ENCODE data around the gene ACOX3. TPM values are rescaled to one million over a fixed set of nuclear protein-coding genes. Genes with fewer than 3 reads are reported as not detected.

Gene ACOX3
- total and polyA plus RNA-seq, 10 of the 15 experiments (the other 5 are each of a cell fraction or from before 2014, with no cell fraction given): 2.0 to 24.5 (median 14.0) TPM

DNA sequence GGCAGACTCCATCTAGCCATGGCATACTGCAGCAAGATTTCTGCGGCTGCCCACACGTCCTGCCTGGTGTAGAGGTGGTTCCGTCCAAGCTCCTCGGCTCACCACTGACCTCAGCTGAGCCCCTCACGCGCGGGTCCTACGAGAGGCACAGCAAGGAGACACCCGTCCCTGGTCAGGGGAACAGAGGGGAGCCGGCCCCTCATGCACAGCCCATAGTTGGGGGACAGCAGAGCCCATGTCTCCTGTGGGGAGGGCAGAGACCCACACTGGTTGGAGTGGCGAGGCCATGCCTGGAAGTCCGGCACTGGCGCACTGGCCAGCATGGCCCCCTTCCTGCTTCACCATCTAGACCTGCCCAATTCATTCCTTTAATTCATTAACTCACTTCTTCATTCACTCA lies 90.2 kb downstream of the ACOX3 start:
- Histone ChIP-seq H3K9ac (ENCODE audit: control insufficient read depth, insufficient read depth, low read length) (no peak overlapping the region), H3K36me3 (ENCODE audit: control insufficient read depth in 2 of 2, insufficient read depth in 2 of 2, low read length in 1 of 2) (no peaks in the 10 kb centered on the region), H3K27me3 (replicated peaks in 1 of 2; ENCODE audit: control insufficient read depth in 2 of 2, insufficient read depth in 2 of 2, low read length in 1 of 2) (no peaks in the 10 kb centered on the region; a peak in 1 of 4 replicates), H3K27ac (ENCODE audit: control insufficient read depth, insufficient read depth) (no peak overlapping the region), H3K4me1 (ENCODE audit: control insufficient read depth, insufficient read depth, low read length) (no peaks in the 10 kb centered on the region), H2AFZ (ENCODE audit: control insufficient read depth, low read depth, low read length) (no peak overlapping the region), H3K9me3 (replicated peaks; ENCODE audit: control insufficient read depth, insufficient read depth, low read length) (no peaks in the 10 kb centered on the region; the same call in 2 of the 3 replicates), H3K4me3 (no peak overlapping the region), H4K20me1 (ENCODE audit: control insufficient read depth, insufficient read depth) (no peaks in the 10 kb centered on the region), H3K79me2 (ENCODE audit: control insufficient read depth, insufficient read depth, low read length) (no peaks in the 10 kb centered on the region), H3K4me2 (ENCODE audit: control insufficient read depth, insufficient read depth) (no peak overlapping the region)
- no peak for ATAC-seq
- DNase-seq (ENCODE audit: low read depth, low spot score): no peak
- POLR2A ChIA-PET: no interaction called here
- BruUV-seq (replicated peaks): no TSS peak
- in situ Hi-C loops (cut with MboI) (no loop called here), intact Hi-C loops (cut with micrococcal nuclease; ENCODE audit: unreplicated experiment) (no loop called here)
- WGBS (ENCODE audit: insufficient coverage, insufficient replicate concordance, low lambda C conversion rate, missing lambda C conversion rate): 42% methylated on average over 13 of the region's 13 CpGs
- RAD21 ChIA-PET (ENCODE audit: unreplicated experiment): no interaction called here
- SMC1A ChIA-PET (ENCODE audit: uncharacterized antibody, unreplicated experiment): no interaction called here
- CTCF ChIA-PET: no interaction called here
- no peak for FAIRE-seq
- TF ChIP-seq PML (IDR thresholded peaks at IDR 0.05; ENCODE audit: low read length) (no peak), PBX3 (IDR thresholded peaks at IDR 0.05; ENCODE audit: insufficient replicate concordance, low read depth, low read length) (no peak)

GRCh38 chr4:8349664-8350236 lies 90.8 kb downstream of the ACOX3 start:
- FAIRE-seq: no peak
- Histone ChIP-seq H3K36me3 (ENCODE audit: control insufficient read depth in 2 of 2, insufficient read depth in 2 of 2, low read length in 1 of 2) (no peaks in the 10 kb centered on the region), H3K79me2 (ENCODE audit: control insufficient read depth, insufficient read depth, low read length) (no peaks in the 10 kb centered on the region), H3K27me3 (replicated peaks in 1 of 2; ENCODE audit: control insufficient read depth in 2 of 2, insufficient read depth in 2 of 2, low read length in 1 of 2) (no peaks in the 10 kb centered on the region; a peak in 1 of 4 replicates), H3K9me3 (replicated peaks; ENCODE audit: control insufficient read depth, insufficient read depth, low read length) (no peaks in the 10 kb centered on the region; the same call in 2 of the 3 replicates), H4K20me1 (ENCODE audit: control insufficient read depth, insufficient read depth) (no peaks in the 10 kb centered on the region), H2AFZ (ENCODE audit: control insufficient read depth, low read depth, low read length) (no peak overlapping the region), H3K4me1 (ENCODE audit: control insufficient read depth, insufficient read depth, low read length) (no peaks in the 10 kb centered on the region), H3K4me3 (no peak overlapping the region), H3K9ac (ENCODE audit: control insufficient read depth, insufficient read depth, low read length) (no peak overlapping the region), H3K4me2 (ENCODE audit: control insufficient read depth, insufficient read depth) (no peak overlapping the region), H3K27ac (ENCODE audit: control insufficient read depth, insufficient read depth) (no peak overlapping the region)
- CTCF ChIA-PET: no interaction called here
- RAD21 ChIA-PET (ENCODE audit: unreplicated experiment): no interaction called here
- in situ Hi-C loops (cut with MboI) (no loop called here), intact Hi-C loops (cut with micrococcal nuclease; ENCODE audit: unreplicated experiment) (no loop called here)
- SMC1A ChIA-PET (ENCODE audit: uncharacterized antibody, unreplicated experiment): no interaction called here
- DNase-seq (ENCODE audit: low read depth, low spot score): no peak
- no TSS peak for BruUV-seq (replicated peaks)
- WGBS (ENCODE audit: insufficient coverage, insufficient replicate concordance, low lambda C conversion rate, missing lambda C conversion rate): 46% methylated on average over 7 of the region's 7 CpGs
- POLR2A ChIA-PET: no interaction called here
- no peak for ATAC-seq
- TF ChIP-seq JUND (IDR thresholded peaks at IDR 0.05; ENCODE audit: low read depth, low read length): no peak
- TF ChIP-seq HCFC1 (IDR thresholded peaks at IDR 0.05; ENCODE audit: low read length): no peak
- TF ChIP-seq FOXM1 (IDR thresholded peaks at IDR 0.05; ENCODE audit: low read depth, low read length): no peak
- no peak for TF ChIP-seq SP1 (IDR thresholded peaks at IDR 0.05; ENCODE audit: low read depth, low read length)
- TF ChIP-seq SIN3A (IDR thresholded peaks at IDR 0.05; ENCODE audit: low read depth, low read length): no peak
- no peak for TF ChIP-seq KAT2A (conservative IDR thresholded peaks at IDR 0.05; ENCODE audit: control insufficient read depth, low read depth, low read length)
- no peak for TF ChIP-seq PML (IDR thresholded peaks at IDR 0.05; ENCODE audit: low read length)
- no peak for TF ChIP-seq TAF1 (IDR thresholded peaks at IDR 0.05; ENCODE audit: borderline replicate concordance, low read depth, low read length)
- TF ChIP-seq YBX1 (IDR thresholded peaks at IDR 0.05): no peak
- TF ChIP-seq, protein P1, sequence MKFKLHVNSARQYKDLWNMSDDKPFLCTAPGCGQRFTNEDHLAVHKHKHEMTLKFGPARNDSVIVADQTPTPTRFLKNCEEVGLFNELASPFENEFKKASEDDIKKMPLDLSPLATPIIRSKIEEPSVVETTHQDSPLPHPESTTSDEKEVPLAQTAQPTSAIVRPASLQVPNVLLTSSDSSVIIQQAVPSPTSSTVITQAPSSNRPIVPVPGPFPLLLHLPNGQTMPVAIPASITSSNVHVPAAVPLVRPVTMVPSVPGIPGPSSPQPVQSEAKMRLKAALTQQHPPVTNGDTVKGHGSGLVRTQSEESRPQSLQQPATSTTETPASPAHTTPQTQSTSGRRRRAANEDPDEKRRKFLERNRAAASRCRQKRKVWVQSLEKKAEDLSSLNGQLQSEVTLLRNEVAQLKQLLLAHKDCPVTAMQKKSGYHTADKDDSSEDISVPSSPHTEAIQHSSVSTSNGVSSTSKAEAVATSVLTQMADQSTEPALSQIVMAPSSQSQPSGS (IDR thresholded peaks at IDR 0.05; ENCODE audit: low read length): no peak
- TF ChIP-seq ZNF687 (IDR thresholded peaks at IDR 0.05): no peak
